Osteoblast (primary cell): ENCODE results near the gene BRD3OS. TPM values are rescaled to one million over a fixed set of nuclear protein-coding genes. Genes with fewer than 3 reads are reported as not detected.

Experiments used
- DNase-seq: peaks from one replicate; pipeline ENCODE4 v3.0.0; 2011; ENCODE audit warnings: low spot score, mixed read lengths; ENCODE audit not compliant: insufficient read length; ENCODE audit errors: missing footprints
- H2AFZ ChIP-seq: 2 replicates; pipeline ENCODE4 v1.6.0; 2011; ENCODE audit warnings: mild to moderate bottlenecking, low read length
- H3K27ac ChIP-seq: 2 replicates; pipeline ENCODE4 v1.5.1; 2011; ENCODE audit warnings: mild to moderate bottlenecking, low read depth, low read length, moderate library complexity
- H3K27me3 ChIP-seq: 2 replicates; pipeline ENCODE4 v1.6.0; 2012; ENCODE audit warnings: mild to moderate bottlenecking, control low read depth, inconsistent platforms, low read length, moderate library complexity; ENCODE audit not compliant: insufficient read depth
- H3K36me3 ChIP-seq: 2 replicates; pipeline ENCODE4 v1.5.1; 2011; ENCODE audit warnings: mild to moderate bottlenecking, low read length, control low read depth, moderate library complexity; ENCODE audit not compliant: insufficient read depth
- H3K4me1 ChIP-seq: 2 replicates; pipeline ENCODE4 v1.5.1; 2011; ENCODE audit warnings: mild to moderate bottlenecking, low read length, control low read depth, moderate library complexity; ENCODE audit not compliant: insufficient read depth
- H3K4me2 ChIP-seq: 2 replicates; pipeline ENCODE4 v1.6.0; 2011; ENCODE audit warnings: mild to moderate bottlenecking, low read length; ENCODE audit not compliant: insufficient read depth
- H3K4me3 ChIP-seq: fragments of 200-600 bp; sonication (generic); 3 replicates; pipeline ENCODE4 v1.5.1; 2012; ENCODE audit warnings: mild to moderate bottlenecking, low read length, inconsistent platforms; ENCODE audit not compliant: insufficient read depth
- H3K79me2 ChIP-seq: 2 replicates; pipeline ENCODE4 v1.6.0; 2012; ENCODE audit warnings: mild to moderate bottlenecking, low read length, control low read depth, inconsistent platforms; ENCODE audit not compliant: insufficient read depth
- H3K9me3 ChIP-seq: 2 replicates; pipeline ENCODE4 v1.5.1; 2011; ENCODE audit warnings: low read depth, low read length, control low read depth
- H4K20me1 ChIP-seq: 2 replicates; pipeline ENCODE4 v1.6.0; 2012; ENCODE audit warnings: mild to moderate bottlenecking, low read length, control low read depth; ENCODE audit not compliant: insufficient read depth
- total RNA-seq: library from RNA; depleted of rRNA; stranded (reverse); fragments of >200 nt; gene quantifications from 2 replicates; pipeline ENCODE4 v1.2.3, GENCODE V29; 2012
- TF ChIP-seq, protein P1 (sequence below): IDR thresholded peaks from 2 replicates; pipeline ENCODE4 v1.5.1; 2011; ENCODE audit warnings: mild to moderate bottlenecking, low read depth, low read length, moderate library complexity; ENCODE audit errors: extremely low read depth

Gene BRD3OS
- total RNA-seq, 1 donor, result 26.1 TPM

DNA sequence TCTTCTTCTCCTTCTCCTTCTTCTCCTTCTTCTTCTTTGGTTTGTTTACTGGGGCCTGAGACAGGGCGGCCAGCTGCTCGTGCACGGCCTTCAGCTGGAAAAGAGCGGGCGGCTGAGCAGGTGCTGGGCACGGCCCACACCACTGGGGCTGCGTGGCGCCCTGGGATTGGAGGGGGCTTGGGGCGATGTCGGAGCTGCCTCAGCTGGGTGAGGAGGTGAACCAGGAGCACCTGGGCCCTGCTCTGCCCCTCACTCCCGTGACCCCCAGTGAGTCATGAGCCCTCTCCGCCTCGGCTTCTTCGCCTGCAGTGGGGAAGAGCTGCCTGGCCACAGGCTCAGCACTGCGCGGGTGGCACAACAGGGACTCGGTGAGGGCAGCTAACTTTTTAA, 14.9 kb downstream of the BRD3OS start:
- Histone ChIP-seq H3K4me1 (no peaks in the 10 kb centered on the region), H2AFZ (no peak overlapping the region), H3K9me3 (no peaks in the 10 kb centered on the region), H3K79me2 (no peaks in the 10 kb centered on the region), H3K36me3 (peaks cover 21% of the 10 kb centered on the region), H3K27ac (no peak overlapping the region), H3K27me3 (no peaks in the 10 kb centered on the region), H3K4me3 (no peak overlapping the region), H4K20me1 (peaks cover 11% of the 10 kb centered on the region), H3K4me2 (no peak overlapping the region)
- TF ChIP-seq, protein P1, sequence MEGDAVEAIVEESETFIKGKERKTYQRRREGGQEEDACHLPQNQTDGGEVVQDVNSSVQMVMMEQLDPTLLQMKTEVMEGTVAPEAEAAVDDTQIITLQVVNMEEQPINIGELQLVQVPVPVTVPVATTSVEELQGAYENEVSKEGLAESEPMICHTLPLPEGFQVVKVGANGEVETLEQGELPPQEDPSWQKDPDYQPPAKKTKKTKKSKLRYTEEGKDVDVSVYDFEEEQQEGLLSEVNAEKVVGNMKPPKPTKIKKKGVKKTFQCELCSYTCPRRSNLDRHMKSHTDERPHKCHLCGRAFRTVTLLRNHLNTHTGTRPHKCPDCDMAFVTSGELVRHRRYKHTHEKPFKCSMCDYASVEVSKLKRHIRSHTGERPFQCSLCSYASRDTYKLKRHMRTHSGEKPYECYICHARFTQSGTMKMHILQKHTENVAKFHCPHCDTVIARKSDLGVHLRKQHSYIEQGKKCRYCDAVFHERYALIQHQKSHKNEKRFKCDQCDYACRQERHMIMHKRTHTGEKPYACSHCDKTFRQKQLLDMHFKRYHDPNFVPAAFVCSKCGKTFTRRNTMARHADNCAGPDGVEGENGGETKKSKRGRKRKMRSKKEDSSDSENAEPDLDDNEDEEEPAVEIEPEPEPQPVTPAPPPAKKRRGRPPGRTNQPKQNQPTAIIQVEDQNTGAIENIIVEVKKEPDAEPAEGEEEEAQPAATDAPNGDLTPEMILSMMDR, result no peak
- peak; percentile 34 for DNase-seq

DNA sequence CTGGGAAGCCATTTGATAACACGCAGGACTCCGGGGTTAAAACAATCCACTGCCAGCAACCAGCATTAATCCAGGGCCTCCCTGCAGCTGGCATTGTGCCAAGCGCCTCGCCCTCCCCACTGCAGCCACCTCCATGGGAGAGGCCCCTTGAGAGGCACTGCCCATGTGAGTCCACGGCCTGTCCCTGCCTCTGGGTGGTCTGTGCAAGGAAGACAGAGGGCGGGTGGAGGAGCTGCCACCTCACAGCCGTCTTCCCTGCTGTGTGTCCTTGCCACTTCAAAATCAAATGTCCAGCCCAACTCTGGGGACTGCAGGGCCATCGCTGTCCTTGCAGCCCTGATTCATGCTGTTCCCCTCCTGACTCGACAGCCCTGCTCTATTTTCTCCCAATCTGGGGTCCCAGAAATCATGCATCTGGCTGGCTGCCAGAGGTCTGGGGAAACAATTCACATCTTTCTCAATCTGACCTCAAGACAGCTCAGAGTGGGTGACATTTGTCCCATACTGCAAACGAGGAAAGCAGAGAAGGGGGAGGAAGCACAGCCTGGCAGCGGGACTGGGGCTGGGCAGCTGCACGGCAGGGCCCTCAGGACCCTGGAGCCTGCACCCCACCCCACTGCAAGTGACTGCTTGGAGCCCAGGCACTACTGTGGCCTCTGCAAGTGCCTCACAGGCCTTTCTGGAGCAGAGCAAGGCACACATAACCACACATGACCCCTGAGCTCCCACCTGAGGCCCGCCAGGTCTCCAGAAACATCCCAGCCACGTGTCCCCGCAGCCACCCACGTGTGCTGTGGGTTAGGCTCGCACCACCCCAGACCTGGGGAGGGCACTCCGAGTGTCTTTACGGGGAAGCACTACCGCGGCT, 15.7 kb downstream of the BRD3OS start:
- Histone ChIP-seq H3K4me3 (no peak overlapping the region), H3K4me1 (no peaks in the 10 kb centered on the region), H4K20me1 (peaks cover 14% of the 10 kb centered on the region), H3K9me3 (no peaks in the 10 kb centered on the region), H3K4me2 (no peak overlapping the region), H2AFZ (no peak overlapping the region), H3K36me3 (peaks cover 21% of the 10 kb centered on the region), H3K27me3 (no peaks in the 10 kb centered on the region), H3K79me2 (no peaks in the 10 kb centered on the region), H3K27ac (no peak overlapping the region)
- TF ChIP-seq, protein P1, result no peak
- DNase-seq, result peak; percentile 81

DNA sequence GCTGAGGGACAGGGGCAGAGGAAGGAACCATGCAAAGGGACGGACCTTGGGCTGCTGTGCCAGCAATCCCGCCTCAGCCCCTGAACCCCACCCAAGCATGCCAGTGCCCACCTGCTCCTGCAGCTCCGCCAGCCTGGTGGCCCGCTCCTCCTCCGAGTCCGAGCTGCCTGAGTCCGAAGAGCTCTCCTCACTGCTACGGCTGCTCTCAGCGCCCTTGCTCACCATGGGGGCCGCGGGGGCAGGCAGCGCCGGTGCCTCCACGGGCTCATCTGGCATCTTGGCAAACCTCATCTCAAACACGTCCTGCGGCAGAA, 16.3 kb downstream of the BRD3OS start:
- no peak overlapping the region for H3K27ac ChIP-seq
- H4K20me1 ChIP-seq, result peaks cover 15% of the 10 kb centered on the region
- no peaks in the 10 kb centered on the region for H3K27me3 ChIP-seq
- TF ChIP-seq, protein P1, result no peak
- H2AFZ ChIP-seq, result no peak overlapping the region
- H3K36me3 ChIP-seq, result peaks cover 21% of the 10 kb centered on the region
- H3K4me3 ChIP-seq, result no peak overlapping the region
- H3K4me2 ChIP-seq, result no peak overlapping the region
- DNase-seq, result peak; percentile 19
- H3K9me3 ChIP-seq, result no peaks in the 10 kb centered on the region
- no peaks in the 10 kb centered on the region for H3K79me2 ChIP-seq
- no peaks in the 10 kb centered on the region for H3K4me1 ChIP-seq

DNA sequence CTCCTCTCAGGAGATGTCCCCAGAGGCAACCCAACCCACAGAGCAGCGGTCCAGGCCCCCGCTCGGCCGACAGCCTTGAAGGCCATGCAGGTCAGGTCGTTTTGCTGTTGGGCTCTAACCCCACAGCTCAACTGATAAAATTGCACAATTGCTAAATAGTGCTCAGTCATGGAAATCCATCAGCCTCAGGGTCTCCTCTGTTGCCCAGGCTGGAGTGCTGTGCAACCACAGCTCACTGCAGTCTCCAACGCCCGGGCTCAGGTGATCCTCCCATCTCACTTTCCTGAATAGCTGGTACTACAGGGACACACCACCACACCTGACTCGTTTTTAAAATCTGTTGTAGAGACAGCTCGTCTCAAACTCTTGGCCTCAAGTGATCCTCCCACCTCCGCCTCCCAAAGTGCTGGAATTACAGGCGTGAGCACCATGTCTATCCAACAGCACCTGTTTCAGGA, 18.3 kb downstream of the BRD3OS start:
- H3K79me2 ChIP-seq, result no peaks in the 10 kb centered on the region
- no peaks in the 10 kb centered on the region for H3K27me3 ChIP-seq
- H3K4me1 ChIP-seq, result no peaks in the 10 kb centered on the region
- TF ChIP-seq, protein P1, result no peak
- no peak for DNase-seq
- H3K27ac ChIP-seq, result no peak overlapping the region
- no peaks in the 10 kb centered on the region for H3K9me3 ChIP-seq
- H4K20me1 ChIP-seq, result peaks cover 15% of the 10 kb centered on the region
- H2AFZ ChIP-seq, result no peak overlapping the region
- no peak overlapping the region for H3K4me3 ChIP-seq
- H3K36me3 ChIP-seq, result peaks cover 29% of the 10 kb centered on the region
- no peak overlapping the region for H3K4me2 ChIP-seq
